ENCODE measurements around the gene RELN. TPM values are rescaled to one million over a fixed set of nuclear protein-coding genes. Genes with fewer than 3 reads are reported as not detected.

RELN gene
- total and polyA plus RNA-seq, 10 of the 15 experiments (the other 5 are each of a cell fraction or from before 2014, with no cell fraction given) = 0.11 to 0.21 TPM; not detected in 8

- TF ChIP-seq ATF3 (IDR thresholded peaks at IDR 0.05; ENCODE audit: borderline replicate concordance, extremely low read depth, low read depth, low read length) (no peak), NR2C1 (IDR thresholded peaks at IDR 0.05) (no peak), CREM (IDR thresholded peaks at IDR 0.05; ENCODE audit: low read depth) (no peak), CHD4 (IDR thresholded peaks at IDR 0.05) (no peak), CREB1 (IDR thresholded peaks at IDR 0.05; ENCODE audit: low read depth) (no peak)
Measured at GRCh38 chr7:103810112-103810744, 179.2 kb downstream of the RELN start (continued).

- no peak for DNase-seq (ENCODE audit: low read depth, low spot score)
- no peaks in the 10 kb centered on the region for H4K20me1 ChIP-seq (ENCODE audit: control insufficient read depth, insufficient read depth)
- no peak overlapping the region for H3K27ac ChIP-seq (ENCODE audit: control insufficient read depth, insufficient read depth)
- intact Hi-C loops (cut with micrococcal nuclease; ENCODE audit: unreplicated experiment) (no loop called here), in situ Hi-C loops (cut with MboI) (no loop called here)
- no peaks in the 10 kb centered on the region for H3K9me3 ChIP-seq (replicated peaks; ENCODE audit: control insufficient read depth, insufficient read depth, low read length)
- peak; percentile 59 for ATAC-seq
- ChIA-PET POLR2A (no interaction called here), RAD21 (ENCODE audit: unreplicated experiment) (no interaction called here), SMC1A (ENCODE audit: uncharacterized antibody, unreplicated experiment) (interaction anchor here (1.0 kb wide), 1 partner anchor 11 kb away, joined by 3 read pairs; no protein-coding TSS in a partner anchor), CTCF (no interaction called here)
- no peaks in the 10 kb centered on the region for H3K4me1 ChIP-seq (ENCODE audit: control insufficient read depth, insufficient read depth, low read length)
- no peak overlapping the region for H3K9ac ChIP-seq (ENCODE audit: control insufficient read depth, insufficient read depth, low read length)
- H3K27me3 ChIP-seq (replicated peaks in 1 of 2; ENCODE audit: control insufficient read depth in 2 of 2, insufficient read depth in 2 of 2, low read length in 1 of 2) = no peaks in the 10 kb centered on the region; a peak in 1 of 4 replicates
- no TSS peak for BruUV-seq (replicated peaks)
- H3K36me3 ChIP-seq (ENCODE audit: control insufficient read depth in 2 of 2, insufficient read depth in 2 of 2, low read length in 1 of 2) = no peaks in the 10 kb centered on the region
- no peaks in the 10 kb centered on the region for H3K79me2 ChIP-seq (ENCODE audit: control insufficient read depth, insufficient read depth, low read length)
- H2AFZ ChIP-seq (ENCODE audit: control insufficient read depth, low read depth, low read length) = no peak overlapping the region
- H3K4me2 ChIP-seq (ENCODE audit: control insufficient read depth, insufficient read depth) = no peak overlapping the region
- 17% methylated on average over 6 of the region's 6 CpGs for WGBS (ENCODE audit: insufficient coverage, insufficient replicate concordance, low lambda C conversion rate, missing lambda C conversion rate)
- no peak for FAIRE-seq
- no peak overlapping the region for H3K4me3 ChIP-seq
- TF ChIP-seq SPI1 (IDR thresholded peaks at IDR 0.05; ENCODE audit: borderline replicate concordance, insufficient read depth, low read depth, low read length) (peak; percentile 11; the same call in 1 of the 2 replicates), CEBPZ (IDR thresholded peaks at IDR 0.05; ENCODE audit: low read depth, low read length) (no peak), RCOR1 (conservative IDR thresholded peaks at IDR 0.05; ENCODE audit: low read depth, low read length) (no peak), USF1 (IDR thresholded peaks at IDR 0.05; ENCODE audit: borderline replicate concordance, extremely low read length, insufficient read depth, low read depth, low read length) (no peak), SUZ12 (IDR thresholded peaks at IDR 0.05; ENCODE audit: unreplicated experiment) (no peak), STAT3 (IDR thresholded peaks at IDR 0.05; ENCODE audit: low read depth, low read length) (no peak), NR2F1 (conservative IDR thresholded peaks at IDR 0.05) (no peak)
Measured at GRCh38 chr7:103809229-103809994, 180.0 kb downstream of the RELN start.

Measured in GM12878 (cell line).